SK-N-DZ (cell line): ENCODE results near the gene SATB1.

ENCODE experiments used
- DNase-seq: peaks from one replicate; pipeline ENCODE4 v3.0.0-alpha.2; 2015; ENCODE audit warnings: low spot score

SATB1 gene

DNA sequence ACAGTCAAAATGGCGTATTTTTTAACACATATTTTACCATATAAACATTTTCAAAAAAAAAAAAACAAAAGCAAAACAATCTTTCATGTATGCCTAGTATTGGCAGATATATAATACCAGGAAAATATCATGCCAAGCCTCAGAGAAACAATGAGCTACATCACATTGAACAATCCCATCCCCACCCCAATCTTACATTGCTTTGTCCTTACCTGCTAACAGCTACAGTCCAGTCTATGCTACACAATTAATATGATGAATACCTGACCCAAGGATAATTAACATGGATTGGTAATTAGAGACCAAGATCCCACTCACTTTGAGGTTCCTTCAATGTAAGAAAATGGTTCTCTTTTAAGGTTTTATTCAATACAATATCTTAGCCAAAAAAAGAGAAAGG is 7.6 kb upstream of the SATB1 start:
- no peak for DNase-seq

DNA sequence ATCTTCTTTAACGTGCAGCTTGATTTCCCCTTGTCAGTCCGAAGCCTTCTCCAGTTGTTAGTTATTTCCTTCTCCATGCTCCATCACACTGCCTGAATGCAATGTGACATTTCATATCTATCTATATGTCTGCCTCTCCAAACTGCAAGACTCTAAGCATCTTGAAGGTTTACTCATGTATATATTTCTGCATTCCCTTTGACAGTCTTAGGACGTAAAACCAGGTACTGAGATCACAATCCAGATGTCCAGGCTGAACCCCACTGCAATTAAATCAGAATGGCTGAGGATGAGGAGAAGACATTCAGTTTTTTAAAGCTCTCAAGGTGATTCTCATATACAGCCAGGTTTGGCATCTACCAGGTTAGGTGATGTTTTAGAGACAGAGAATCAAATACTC is 6.1 kb upstream of the SATB1 start:
- DNase-seq, result no peak

DNA sequence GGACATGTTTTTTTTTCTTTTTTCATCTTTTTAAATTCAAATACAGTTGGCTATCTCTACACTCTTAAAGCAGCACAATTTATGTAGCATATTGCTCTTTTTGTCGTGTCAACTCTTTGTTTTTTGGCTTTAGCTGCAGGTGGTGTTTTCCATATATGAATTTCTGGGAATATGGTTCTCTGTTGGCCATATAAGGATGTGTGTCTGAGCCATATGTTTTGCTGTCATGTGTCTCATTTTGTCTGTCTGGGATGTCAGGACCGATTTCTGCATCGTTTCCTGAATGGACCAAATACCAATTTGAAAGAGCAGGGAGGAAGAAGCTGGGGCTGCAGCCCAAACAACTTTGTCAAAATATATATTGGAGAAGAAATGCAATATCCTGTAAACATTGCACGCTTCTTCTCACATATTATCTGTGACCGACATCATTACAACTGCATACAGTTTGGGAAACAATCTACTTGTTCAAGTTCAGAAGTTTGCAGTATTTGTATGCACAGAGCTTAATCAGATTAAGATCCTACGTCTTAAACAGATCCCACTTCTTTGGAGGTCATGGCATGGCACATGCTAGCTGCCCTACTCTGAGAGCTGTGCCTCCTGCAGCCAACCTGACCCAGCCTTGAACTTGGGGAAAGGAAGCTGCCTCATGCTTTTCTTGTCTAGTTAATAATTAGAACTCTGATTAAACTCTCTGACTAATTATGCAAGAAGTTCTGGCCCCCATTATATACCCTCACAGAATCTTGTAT is 4.0 kb upstream of the SATB1 start:
- DNase-seq, result peak; percentile 88

DNA sequence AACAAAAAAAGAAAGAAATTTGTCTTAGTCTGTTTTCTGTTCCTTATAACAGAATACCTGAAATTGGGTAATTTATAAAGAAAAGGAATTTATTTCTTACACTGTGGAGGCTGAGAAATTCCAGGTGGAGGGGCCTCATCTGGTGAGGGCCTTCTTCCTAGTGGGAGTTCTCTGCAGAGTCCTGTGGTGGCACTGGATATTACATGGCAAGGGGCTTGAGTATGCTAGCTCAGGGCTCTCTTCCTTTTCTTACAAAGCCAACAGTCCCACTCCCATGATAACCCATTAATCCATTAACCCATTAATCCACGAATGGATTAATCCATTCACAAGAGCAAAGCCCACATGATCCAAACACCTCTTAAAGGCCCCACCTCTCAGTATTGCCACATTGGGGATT is 2.9 kb upstream of the SATB1 start:
- DNase-seq, result peak; percentile 69

DNA sequence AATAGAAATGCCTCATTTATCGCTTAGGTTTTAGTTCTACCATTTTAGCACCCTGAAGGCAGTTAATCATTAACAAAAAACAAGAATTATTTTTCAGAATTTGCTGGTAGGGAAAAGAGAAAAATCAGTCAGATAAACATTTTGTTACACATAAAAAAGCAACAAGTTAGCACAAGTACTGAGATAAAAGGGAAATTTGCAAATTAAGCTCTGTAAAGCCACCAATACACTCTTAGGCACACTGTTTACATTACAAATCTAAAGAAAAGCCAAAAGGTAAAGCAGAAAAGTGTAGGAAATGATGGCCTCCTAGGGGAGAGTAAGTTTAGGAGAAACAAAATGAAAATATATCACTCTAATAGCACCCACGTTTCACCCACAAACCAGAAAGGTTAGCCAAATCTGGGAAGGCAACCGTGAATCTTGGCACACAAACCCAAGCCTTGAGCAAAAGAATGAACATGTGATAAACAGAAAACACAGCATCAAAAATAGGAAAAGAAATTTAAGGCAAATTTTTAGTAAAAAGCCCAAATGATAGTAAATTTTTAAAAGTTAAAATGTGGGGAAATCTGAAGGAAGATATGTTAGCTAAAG is 1.6 kb upstream of the SATB1 start:
- no peak for DNase-seq

DNA sequence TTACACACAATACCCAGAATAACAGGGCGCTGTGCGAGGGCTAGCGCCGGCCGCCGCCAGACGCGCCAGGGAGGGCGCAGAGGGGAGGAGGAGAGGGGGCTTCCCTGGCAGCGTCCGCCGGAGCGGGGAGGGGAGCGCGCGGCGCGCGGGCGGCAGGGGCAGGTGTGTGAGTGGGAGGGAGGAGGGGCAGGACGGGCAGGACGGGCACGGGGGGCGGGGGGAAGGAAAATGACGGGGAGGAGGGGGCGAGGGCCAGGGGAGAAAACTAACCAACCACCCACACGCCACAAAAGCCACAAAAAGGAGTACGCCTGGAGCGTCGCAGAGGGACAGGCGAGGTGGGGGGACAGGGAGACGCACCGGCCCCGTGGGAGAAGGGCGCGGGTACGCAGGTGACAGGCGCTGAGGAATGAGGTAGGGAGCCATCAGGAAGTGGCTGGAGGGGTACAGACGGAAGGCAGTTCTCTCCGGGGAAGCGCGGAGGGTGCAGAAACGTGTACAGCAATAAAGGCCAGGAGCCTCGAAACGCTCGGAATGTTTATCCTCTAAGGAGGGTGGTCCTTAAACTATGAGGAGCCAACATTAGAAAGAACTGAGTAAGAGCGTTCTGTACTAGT is 610 bp upstream of the SATB1 start:
- DNase-seq, result peak; percentile 89

DNA sequence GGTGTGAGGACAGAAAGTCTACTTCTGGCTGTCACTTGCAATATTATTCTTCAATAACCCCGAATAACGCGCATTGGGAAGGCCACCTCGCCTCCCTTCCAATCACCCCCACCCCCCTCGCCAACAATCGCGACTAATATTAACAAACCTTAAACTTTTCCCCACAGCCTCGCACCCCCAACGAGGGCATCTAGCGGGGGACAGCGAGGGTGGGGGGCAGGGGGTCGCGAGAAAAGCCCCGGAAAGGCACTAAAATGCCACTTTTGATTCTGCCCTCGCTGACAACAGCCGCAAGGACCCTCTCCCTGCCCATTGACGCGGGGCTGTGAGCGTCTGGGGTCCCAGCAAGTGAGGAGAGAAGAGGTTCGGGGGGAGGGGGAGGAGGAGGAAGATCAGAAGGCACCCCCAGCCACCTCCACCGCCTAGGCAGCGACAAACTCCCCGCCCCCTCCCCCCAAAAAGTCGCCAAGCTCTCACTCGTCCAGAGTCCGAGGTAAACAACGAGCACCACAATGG is 868 bp downstream of the SATB1 start:
- DNase-seq, result no peak

DNA sequence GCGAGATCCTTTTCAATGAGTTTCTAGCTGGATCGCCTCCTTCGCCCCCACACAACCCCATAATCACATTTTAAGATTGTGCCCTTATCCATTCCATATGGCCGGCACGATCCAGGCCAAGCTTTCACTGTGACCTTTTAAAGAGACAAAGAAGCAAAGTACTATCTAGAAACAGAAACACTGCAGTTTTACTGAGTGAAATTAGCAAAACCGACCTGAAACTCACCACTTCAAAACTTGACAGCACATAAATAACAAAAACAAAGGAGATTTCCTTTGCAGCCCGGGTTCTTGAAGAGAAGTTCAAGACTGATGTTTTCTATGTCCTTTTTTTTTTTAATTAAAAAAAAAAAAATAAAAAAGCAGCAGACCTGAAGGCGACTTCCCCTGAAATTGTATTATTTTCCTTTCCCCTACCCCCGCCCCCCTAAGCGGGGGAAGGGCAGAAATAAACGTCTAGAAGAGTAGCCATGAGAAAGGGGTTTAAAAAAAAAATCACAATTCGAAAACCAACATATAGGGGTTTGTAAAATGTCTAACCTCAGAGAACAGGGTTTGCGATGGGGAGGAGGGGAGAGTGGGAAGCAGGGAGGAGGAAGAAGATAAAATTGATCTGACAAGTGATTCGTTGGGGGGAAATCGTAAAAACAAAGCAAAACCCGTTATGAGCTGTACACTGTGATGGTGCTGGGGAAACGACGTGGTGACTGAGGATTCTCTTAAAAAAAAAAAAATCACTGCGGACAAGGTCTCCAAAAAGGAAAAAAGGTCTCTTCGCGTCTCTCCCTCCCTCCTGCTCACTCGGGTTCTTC is 1.5 kb downstream of the SATB1 start:
- DNase-seq, result peak; percentile 81

DNA sequence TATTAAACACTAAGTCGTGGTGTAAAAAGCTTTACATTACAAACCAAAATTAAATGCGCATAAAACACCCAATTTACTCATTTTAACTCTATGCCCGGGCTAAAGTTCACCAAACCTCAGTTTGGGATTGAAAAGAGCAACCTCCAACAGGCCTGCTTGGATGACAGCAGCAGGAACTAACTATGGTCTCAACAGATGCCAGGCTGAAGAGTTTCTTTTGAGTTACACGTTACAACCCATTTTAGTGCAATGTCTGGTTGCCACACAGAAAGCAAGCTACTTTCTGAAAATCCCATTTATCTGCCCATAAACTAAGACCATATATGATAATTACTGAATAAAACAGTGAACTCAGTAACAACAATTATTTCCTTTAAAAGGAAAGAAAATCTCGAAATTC is 2.2 kb downstream of the SATB1 start:
- no peak for DNase-seq

DNA sequence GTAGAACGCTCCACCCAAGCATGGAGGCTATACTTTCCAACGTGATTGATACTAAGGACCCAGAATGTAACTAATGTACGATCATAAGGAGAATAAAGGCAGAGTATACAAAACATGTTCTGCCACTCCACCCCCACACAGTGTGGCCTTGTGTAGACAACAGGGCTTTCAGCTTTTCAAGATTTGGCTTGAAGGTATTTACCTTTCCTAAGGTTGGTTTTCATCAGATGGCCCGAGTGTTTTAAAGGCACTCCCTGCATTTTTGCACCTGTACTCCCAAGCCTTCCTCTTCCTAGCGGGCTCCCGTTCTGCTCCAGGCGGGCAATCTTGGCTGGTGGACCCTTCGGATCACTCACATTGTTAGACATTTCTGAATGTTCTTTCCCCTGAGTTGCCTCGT is 4.6 kb downstream of the SATB1 start:
- no peak for DNase-seq

DNA sequence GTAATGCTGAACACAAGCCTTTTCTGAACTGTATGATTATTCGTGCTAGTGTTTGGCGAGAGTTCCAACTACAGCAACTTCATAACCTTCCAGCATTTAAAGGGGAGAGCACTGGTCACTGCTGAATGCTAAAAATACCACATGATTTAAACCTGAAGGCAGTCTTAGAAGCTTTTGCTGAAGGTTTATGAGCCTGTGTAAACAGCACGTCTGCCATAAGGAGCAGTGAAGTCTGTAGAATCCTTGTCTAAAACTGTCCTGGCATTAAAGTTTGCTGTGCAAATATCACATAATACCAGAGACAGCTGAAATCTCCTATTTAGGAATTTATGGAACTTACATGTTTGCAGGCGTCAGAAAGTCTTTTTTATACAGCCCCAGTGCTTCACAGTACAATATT is 5.9 kb downstream of the SATB1 start:
- no peak for DNase-seq

DNA sequence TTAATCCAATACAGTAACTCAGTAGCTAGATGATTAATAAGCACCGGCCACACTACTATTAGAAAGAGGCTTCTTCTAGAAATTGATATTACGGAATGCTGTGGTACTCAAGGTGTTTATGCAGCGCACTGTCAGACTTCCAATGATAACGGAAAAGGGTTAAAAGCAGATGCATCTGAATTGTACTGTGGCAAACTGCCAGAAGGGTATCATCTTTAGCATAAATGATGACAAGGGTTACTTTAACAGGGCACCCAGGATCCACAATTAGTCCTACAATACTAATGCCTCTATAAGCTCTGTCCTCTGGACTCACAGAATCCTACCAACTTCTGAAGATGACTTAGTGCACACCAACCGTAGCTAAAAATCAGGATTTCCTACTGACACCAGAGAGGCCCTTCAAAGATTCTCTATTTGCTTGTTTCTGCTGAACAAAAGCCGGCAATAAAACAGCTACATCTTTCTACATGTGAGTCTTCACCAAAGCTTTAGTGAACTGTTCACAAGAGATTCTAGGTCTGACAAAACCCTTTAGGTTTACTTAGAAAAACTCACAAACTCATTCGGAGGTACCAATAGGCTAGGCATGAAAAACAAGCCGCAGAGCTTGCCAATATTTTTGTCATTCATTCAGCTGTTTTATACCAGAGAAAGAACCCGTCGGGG is 7.1 kb downstream of the SATB1 start:
- no peak for DNase-seq

DNA sequence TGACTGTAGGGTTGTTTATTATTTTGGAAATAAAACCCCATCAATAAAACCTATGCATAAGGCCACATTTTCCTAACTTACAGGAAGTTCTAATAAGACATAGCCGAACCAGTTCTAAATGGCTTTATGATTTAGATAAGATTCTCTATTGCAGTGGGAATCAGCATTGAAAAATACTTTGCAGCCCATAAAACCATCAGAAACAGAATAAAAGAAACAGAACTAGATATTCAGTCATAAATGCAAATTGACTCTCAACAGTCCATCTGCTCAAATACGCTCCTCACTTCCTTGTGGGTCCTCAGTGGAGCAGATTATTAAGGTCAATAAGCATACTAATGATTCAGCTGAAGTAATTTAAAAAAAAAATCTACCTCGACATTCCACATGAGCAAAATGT is 8.8 kb downstream of the SATB1 start:
- DNase-seq, result no peak

DNA sequence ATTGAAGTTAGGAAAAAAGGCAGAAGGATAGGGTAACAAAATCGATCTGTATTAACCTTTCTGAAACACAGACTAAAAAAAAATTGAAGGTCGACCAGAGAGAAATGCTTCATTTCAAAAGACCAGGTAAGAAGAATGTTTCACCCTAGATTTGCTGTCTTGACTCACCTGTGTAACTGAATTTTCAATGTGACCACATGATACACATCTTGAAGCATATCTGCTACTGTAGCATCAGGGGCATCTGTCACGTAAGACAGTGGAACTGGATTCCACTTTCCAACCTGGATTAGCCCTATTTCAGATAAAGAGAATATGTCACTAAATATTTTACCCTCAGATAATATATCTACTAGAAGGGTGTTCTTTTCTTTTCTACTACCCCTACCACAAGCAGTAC is 9.3 kb downstream of the SATB1 start:
- DNase-seq, result no peak

DNA sequence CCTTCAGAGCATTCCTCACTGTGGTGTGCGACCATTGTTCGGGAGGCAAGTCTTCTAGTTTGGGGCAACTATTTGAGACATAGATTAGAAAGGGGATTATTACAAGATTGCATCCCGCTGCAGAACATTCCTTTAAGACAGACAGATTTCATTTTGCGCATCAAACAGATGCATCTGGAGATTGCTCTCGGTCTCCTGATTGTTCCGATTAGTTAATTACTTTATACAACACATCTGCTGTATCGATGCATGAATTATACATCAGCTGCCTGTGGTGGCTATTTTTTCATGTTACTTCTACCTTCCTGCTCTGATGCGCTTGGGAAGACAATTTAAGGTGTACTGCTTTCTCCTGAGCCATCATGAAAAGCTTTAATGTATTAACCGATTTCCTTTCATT is 10.0 kb downstream of the SATB1 start:
- DNase-seq, result no peak

DNA sequence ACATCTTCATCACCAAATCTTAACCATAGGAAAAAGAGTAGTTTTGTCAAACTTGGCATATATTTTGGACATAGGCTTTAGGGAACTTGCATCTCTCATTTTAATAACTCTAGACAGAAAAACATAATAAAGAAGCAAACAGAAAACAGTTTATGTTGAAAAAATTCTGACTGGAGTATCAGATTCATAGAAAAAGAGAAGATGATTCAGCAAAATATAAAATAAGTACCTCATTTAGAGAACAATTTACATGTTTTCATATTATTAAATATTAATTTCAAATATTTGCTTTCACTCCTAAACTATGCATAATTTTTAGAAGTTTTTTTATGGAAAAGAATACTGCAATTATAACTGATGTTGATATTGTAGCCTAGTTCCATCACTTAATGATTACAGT is 12.5 kb downstream of the SATB1 start:
- no peak for DNase-seq

DNA sequence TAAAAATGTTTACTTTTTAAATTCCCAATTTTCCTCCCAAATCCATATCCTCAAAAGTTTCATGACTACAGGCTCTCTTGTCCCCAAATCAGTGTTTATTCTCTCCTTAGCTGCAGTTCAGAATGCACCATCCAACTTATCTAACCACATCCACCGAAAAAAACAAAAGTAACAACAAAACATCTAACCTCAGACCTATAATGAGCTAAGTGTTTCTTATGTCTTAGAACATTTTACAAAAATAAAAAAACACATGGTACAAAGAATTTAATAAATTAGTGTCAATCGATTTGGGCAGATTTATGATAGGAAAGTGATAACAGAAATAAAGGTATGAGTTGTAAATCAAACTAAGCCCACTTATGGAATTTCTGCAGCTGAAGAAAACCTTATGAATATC is 13.6 kb downstream of the SATB1 start:
- DNase-seq, result no peak

DNA sequence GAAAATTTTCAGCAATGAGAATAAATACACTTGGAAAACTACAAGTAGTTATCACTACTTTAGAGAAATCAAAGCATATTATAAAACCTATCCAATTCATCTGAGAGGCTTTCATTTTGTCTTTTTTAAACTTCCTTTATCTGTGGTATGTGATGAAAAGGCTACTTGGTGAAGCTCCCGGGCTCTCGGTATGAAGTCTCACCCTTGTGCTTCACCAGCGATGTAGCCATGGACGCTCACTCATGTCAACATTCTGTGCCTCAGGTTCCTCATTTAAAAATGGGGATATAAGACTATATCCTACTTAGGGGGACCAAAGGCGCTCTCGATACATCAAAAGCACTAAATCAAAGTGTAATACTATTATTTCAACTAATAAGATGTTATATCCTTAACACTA is 14.9 kb downstream of the SATB1 start:
- no peak for DNase-seq

DNA sequence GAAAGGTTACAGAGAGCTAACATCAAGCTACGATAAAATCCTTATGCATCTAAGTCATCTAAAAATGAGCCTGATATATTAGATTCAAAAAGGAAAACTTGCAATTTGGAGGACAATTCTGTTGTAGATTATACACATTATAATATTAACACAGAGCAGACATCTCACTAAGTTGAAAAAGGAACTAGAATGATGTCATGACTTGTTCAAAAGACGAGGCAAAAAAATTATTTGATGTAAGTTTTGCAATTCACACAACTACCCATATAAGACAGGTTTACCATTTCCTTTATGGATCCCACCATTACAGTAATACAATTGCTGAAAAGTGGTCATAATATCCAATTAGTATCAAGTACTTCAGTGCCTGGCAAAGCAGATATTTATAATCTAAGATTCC is 15.9 kb downstream of the SATB1 start:
- no peak for DNase-seq

DNA sequence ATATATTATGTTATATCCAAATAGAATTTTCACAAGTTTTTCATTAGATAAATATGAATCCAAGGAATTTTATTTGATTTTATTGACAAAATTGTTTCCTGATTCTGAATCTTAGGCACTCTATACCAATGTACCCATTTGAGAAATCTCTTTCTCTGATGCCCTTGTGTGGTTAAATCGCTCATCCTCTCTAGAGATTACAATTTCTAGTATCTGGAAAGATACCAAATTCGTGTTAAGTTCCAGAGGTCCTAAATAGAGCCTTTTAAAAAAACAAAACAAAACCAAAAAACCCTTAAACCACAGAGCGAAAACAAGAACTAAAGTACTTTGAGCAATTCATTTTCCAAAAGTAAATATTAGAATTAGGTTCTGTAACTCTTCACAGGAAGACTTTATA is 20.0 kb downstream of the SATB1 start:
- no peak for DNase-seq

DNA sequence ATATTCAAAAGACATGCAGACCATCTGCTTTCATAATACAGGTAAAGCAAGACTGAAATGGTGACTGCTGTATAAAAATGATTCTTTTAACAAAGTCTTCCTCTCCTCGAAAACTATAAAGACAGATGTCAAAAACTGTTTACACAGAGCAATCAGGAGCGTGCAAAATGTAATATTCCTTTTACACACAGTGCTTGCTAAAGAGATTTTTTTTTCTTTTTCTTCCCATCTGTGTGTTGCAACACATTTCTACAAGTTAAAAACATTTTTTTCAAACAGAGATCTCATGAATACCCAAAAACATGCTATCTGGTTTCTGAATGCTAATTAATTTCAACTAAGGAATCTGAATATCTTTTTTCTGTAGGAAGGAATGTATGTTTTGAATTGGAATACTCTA is 22.1 kb downstream of the SATB1 start:
- DNase-seq, result no peak
